ENCODE measurements around the gene TRIM8. TPM values are rescaled to one million over a fixed set of nuclear protein-coding genes. Genes with fewer than 3 reads are reported as not detected.

The TRIM8 gene
- total RNA-seq, 1 donor from 2014 or later: 126 TPM

GRCh38 chr10:102627736-102628293 is 16.5 kb upstream of the TRIM8 start:
- intact Hi-C loops (cut with DNase I): no loop called here
- Histone ChIP-seq H3K36me3 (peaks cover 0 to 16% of the 10 kb centered on the region in 2 donors), H3K4me1 (peaks cover 54% of the 10 kb centered on the region), H3K27me3 (no peaks in the 10 kb centered on the region), H3K9me3 (no peaks in the 10 kb centered on the region), H3K4me3 (no peak overlapping the region), H3K27ac (peak overlapping the region; percentile 77)
- TF ChIP-seq CTCF (IDR thresholded peaks at IDR 0.05) (no peak), POLR2AphosphoS5 (IDR thresholded peaks at IDR 0.05; ENCODE audit: insufficient read depth in 1 of 2, low read depth in 1 of 2) (peak in 1 of 2 donors; percentile 62)
- DNase-seq (ENCODE audit: extremely low spot score in 2 of 2): no peak

DNA sequence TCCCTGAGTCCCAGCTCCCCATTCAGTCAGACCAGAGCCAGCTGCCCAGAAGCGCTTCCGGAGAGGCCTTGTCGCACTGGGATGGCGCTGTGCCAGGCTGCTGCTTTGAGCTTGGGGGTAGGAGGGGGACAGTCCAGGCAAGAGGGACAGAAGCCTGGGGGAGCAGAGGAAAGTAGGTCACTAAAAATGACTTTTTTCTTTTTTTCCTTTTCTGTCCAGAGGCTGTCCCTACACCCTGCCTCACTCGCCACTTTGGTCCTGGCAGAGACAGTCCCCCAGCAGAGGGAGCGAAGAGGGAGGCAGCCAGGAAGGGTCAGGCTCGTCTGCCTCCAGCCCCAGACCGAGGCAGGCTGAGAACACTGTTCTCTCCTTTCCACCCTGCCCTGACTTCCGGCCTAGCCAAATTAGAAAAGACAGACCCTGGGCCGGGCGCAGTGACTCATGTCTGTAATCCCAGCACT is 15.8 kb upstream of the TRIM8 start:
- Histone ChIP-seq H3K4me3 (no peak overlapping the region), H3K27me3 (no peaks in the 10 kb centered on the region), H3K9me3 (no peaks in the 10 kb centered on the region), H3K27ac (peak overlapping the region; percentile 77), H3K36me3 (peaks cover 0 to 16% of the 10 kb centered on the region in 2 donors), H3K4me1 (peaks cover 61% of the 10 kb centered on the region)
- TF ChIP-seq POLR2A (IDR thresholded peaks at IDR 0.05) (no peak), CTCF (IDR thresholded peaks at IDR 0.05) (no peak), POLR2AphosphoS5 (IDR thresholded peaks at IDR 0.05; ENCODE audit: insufficient read depth in 1 of 2, low read depth in 1 of 2) (no peak)
- DNase-seq (ENCODE audit: extremely low spot score in 2 of 2): no peak
- intact Hi-C loops (cut with DNase I): no loop called here

- no peak for DNase-seq (ENCODE audit: extremely low spot score in 2 of 2)
- no peaks in the 10 kb centered on the region for H3K27me3 ChIP-seq
- peaks cover 0 to 16% of the 10 kb centered on the region in 2 donors for H3K36me3 ChIP-seq
- H3K27ac ChIP-seq: peak overlapping the region; percentile 24
- no peak overlapping the region for H3K4me3 ChIP-seq
- peaks cover 76% of the 10 kb centered on the region for H3K4me1 ChIP-seq
- intact Hi-C loops (cut with DNase I): no loop called here
- H3K9me3 ChIP-seq: no peaks in the 10 kb centered on the region
- TF ChIP-seq POLR2AphosphoS5 (IDR thresholded peaks at IDR 0.05; ENCODE audit: insufficient read depth in 1 of 2, low read depth in 1 of 2) (no peak), CTCF (IDR thresholded peaks at IDR 0.05) (no peak), POLR2A (IDR thresholded peaks at IDR 0.05) (no peak)
These were observed 14.3 kb upstream of the TRIM8 start for GRCh38 chr10:102629661-102630614.

GRCh38 chr10:102630663-102631062 is 13.6 kb upstream of the TRIM8 start:
- intact Hi-C loops (cut with DNase I): no loop called here
- Histone ChIP-seq H3K4me1 (peaks cover 80% of the 10 kb centered on the region), H3K27ac (no peak overlapping the region), H3K4me3 (no peak overlapping the region), H3K9me3 (no peaks in the 10 kb centered on the region), H3K27me3 (no peaks in the 10 kb centered on the region), H3K36me3 (peaks cover 0 to 16% of the 10 kb centered on the region in 2 donors)
- DNase-seq (ENCODE audit: extremely low spot score in 2 of 2): no peak
- TF ChIP-seq POLR2A (IDR thresholded peaks at IDR 0.05) (no peak), CTCF (IDR thresholded peaks at IDR 0.05) (no peak), POLR2AphosphoS5 (IDR thresholded peaks at IDR 0.05; ENCODE audit: insufficient read depth in 1 of 2, low read depth in 1 of 2) (no peak)

Measured in vagina (tissue), 2 donors.